GM18870 (cell line): ENCODE data around the gene GATA5.

ENCODE experiments used
- ATAC-seq: cut with Tn5 transposase; IDR thresholded peaks from one replicate; pipeline ENCODE4 v1.9.1; 2021; ENCODE audit warnings: moderate library complexity; ENCODE audit not compliant: unreplicated experiment

The GATA5 gene

DNA sequence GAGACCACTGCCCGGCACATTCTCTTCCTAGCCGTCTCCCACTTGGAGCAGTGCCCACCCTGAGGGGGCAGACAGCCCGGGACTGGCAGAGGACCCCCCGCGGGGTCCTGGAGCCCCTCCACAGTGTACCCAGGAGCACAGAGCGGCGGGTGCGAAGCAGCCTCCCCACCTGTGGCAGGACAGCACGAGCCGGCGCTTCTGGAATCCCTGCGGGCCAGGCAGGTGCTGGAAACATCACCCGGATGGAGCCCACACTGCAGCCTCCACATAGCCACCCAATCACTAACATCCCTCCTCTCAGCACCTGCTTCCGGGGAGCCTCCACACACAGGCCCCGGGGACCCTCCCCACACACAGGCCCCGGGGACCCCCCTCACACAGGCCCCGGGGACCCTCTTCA lies 18.7 kb downstream of the GATA5 start:
- ATAC-seq = no peak

DNA sequence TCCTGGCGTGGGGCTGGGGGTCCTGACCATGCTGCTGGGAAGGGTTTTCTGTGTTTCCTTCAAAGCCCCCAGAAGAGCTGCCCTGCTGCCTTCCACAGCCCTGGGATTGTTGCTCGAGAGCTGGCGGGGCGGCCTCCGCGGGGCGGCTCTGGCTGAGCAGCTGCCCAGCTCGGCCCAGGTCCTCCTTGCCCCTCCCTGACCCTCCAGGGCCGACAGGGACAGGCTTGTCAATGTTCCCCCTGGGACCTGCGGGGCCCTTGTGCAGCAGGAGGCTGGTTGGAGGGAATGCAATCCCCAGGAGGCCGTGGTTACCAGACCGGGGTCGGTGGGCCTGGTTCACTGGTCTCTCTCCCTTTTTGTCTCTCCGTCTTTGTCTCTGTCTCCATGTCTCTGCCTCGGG lies 19.9 kb downstream of the GATA5 start:
- ATAC-seq = no peak

GRCh38 chr20:62454904-62455636 lies 20.7 kb downstream of the GATA5 start:
- ATAC-seq = no peak

- ATAC-seq = no peak
Observed at GRCh38 chr20:62453186-62453808, 22.5 kb downstream of the GATA5 start.

DNA sequence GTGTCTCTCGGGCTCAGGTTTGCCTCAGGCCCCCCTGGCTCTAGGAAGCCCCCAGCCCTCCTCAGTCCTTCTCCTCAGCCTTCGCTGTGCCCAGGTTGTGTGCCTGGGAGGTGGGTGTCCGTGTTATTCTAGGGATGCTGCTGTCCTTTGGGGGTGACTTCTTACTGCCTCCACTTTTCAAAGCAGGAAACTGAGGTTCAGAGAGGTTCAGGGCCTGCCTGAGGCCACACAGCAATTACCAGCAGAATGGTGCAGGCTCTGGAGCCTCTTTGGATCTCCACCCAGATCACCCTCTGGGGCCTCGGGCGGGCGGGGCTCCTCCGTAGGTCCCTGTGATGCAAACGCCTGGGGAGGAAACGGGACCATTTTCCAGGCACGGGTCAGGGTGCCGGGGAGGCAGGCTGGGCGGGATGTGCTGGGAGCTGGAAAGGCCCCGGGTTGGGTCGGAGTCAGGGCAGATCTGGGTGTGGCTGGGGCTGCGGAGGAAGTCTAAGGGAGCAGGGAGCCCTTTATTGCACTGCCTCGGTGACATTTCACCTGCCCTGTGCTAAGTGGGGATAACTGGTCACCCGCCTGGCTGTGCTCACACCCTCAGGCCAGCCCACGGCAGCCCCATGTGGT lies 23.2 kb downstream of the GATA5 start:
- ATAC-seq = no peak

DNA sequence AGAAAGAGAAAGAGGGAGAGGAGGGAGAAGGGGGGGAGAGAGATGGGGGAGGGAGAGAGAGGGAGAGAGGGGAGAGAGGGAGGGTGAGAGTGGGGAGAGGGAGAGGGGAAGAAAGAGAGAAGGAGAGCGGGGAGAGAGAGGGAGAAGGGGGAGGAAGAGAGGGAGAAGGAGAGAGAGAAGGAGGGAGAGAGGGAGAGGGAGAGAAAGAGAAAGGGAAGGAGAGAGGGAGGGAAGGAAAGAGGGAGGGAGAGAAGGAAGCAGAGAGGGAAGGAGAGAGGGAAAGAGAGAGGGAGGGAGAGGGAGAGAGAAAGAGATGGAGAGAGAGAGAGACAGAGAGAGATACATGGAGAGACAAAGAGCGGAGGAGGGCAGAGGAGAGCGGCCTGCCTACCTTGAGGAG lies 23.8 kb downstream of the GATA5 start:
- no peak for ATAC-seq

DNA sequence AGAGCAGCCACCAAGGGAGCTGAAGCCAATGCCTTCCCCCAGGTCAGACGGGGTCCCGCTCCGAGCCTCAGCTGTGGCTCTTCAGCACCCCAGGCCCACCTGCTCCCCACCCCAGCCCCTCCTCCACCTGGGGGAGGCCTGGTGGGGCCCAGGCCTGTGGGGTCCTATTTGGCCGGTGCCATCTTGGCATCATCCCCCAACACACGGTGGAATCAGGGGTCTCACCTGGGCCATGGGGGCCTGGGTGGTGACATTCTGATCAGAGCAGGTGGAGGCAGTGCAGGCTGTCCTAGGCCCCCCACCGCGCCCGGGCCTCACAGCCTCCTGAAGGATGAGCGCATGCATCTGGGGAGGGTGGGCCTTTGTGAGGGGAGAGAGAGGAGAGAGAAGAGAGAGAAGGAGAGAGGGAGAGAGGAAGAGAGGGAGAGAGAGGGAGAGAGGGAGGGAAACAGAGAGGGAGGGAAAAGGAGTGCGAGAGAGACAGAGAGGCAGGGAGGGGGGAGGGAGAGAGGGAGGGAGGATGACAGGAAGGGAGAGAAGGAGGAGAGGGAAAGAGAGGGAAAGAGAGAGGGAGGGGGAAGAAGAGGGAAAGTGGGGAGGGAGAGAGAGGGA lies 24.5 kb downstream of the GATA5 start:
- no peak for ATAC-seq

DNA sequence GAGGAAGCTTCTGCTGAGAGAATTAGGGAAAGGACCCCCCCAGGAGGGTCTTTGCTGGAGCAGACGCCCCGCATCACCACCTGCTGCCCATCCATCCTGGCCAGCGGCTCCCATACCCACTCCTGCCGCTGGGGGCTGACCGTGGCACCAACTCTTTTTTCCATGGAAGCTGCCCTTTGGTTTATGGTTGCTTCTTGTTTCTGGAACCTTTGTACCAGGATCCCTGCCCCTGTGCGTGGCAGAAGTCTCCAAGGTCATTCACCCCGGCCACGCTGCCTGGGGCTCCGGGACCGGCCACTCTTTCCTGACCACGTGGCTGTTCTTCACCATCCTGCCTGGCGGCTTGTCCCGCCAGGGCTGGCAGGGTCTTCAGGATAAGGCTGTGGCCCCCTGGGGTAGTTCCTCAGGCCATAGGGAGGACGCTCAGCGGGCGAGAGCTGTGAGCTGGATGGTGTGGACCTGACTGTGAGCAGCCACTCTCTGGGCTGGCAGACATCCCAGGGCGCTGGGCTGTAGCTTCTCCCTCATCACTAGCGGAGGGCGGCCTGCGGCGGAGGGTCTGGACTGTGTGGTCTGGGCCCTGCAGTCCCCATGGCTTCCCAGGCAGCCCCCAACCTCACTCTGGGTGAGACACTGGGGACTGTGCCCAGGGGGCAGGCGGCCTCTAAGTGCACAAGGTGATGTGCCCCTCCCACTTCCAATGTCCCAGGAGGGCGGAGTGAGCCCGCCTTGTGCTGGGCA lies 25.7 kb downstream of the GATA5 start:
- ATAC-seq = no peak

DNA sequence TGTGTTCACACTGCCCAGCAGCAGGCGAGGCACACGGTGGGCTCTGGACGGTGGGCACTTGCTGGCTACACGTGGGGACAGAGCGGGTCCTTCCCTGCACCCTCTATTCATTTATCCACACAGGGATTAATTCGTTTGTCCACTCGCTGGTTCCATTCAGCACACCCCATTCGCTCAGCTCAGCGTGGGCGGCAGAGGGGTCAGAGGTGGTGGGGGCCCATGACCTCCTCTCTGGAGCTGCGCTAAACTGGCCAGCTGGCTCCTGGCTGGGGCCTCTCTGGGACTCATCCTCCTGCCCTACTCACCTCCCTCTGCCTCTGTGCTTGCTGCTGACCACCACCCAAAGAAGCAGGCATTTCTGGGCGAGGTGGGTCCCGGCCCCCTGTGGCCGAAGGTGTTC lies 27.0 kb downstream of the GATA5 start:
- no peak for ATAC-seq

- no peak for ATAC-seq
Observed at GRCh38 chr20:62448038-62448437, 27.8 kb downstream of the GATA5 start.

DNA sequence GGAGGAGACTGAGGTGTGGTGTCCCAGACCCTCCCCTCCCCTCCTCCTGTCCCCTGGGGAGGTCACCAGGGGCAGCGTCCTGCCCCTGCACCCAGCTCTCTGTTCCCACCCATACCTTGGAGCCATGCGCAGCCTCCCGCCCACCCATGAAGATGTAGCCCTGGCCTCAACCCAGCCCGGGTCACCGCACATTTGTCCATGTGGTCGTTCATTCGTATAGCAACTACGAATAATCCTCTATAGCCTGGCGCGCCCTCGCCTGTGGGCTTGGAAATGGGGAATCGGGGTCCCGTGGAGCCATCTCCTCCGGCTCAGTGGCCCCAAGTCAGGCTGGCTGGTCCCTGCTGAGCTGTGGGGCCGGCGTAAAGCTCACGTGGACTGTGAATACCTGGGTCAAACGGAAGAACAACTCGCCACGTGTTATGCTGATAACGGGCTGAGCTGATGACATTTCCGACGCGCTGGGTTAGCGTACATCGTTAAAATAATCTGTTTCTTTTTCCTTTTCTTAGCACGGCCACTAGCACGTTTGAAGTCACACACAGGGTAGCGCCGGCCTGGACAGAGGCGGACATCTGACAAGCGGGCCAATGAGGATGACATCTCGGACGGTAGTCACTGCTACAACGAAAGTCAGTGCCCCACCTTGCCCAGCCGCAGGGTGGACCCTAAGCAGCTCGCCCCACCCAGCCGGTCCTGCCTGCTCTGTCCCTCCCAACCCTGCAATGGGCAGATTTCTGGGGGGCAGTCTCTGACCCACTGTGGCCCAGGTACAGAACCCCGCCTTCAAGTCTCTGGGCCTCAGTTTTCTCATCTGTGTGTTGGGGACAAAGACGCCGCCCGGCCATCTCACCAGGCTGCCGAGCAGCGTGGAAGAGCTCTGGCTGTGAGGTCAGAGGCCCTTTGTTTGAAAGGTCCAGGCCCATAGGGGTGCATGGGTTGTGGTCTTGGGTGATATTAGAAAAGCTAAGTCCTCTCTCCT lies 28.6 kb downstream of the GATA5 start:
- ATAC-seq = no peak

GRCh38 chr20:62446481-62446880 lies 29.3 kb downstream of the GATA5 start:
- ATAC-seq = no peak

GRCh38 chr20:62445553-62446340 lies 30.0 kb downstream of the GATA5 start:
- no peak for ATAC-seq

DNA sequence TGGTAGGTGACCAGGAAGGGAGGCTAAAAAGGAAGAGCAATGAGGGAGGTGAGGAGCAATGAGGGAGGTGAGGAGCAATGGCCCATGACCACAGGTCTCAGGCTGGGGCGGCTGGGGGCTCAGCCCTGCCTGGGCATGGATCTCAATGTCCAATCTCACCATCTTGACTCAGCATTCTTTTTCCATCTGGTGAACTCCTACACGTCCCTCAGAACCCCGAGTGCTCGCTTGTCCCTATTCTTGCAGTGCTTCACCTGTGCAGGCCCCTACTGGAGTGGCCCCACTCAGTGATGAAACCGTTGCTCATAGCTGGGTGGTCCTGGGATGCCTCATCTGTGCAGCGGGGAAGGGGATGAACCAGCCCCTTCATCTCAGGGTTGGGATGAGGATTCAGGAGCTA lies 31.5 kb downstream of the GATA5 start:
- ATAC-seq = no peak

DNA sequence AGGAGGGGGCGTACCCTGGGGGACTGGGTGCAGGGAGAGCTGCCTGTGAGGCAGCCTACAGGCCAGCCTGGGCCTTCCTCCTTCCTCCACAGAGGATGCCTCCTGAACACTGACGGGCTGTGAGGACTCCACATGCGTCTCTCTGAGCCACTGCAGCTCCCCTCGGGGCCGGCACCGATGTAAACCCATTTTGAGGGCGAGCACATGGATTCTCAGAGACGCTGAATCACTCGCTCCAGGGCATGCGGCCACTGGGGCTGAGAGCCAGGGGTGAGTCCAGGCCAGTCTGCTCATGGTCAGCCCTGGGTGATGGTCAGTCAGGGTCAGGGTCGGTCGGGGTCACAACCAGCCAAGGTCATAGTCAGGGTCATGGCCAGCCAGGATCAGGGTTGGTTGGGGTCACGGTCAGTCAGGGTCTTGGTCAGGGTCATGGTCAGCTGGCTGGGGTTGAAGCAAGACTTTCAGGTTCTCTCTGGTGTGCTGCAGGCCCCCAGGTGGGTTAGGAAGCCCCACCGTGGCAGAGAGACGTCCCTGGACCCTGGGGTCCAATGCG lies 33.7 kb downstream of the GATA5 start:
- no peak for ATAC-seq

DNA sequence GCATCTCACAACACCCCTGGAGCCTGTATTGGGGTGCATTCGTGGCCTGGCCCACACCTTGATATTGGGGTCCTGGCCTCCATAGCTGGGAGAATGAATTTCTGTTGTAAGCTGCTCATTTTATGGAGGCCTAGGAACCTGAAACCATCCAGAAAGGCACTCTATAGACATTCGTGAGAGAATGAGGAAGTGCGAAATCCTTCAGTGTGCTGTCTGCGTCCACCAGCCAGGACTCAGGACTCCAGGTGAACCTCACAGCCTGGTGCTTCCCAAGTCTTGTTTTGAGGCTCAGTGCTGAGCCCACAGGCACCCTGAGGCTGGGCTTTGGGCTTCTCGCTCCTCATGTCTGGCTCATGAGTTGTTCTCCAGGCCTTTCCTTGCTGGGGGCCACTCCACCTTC lies 36.6 kb downstream of the GATA5 start:
- no peak for ATAC-seq

GRCh38 chr20:62437927-62438326 lies 37.9 kb downstream of the GATA5 start:
- ATAC-seq = no peak

DNA sequence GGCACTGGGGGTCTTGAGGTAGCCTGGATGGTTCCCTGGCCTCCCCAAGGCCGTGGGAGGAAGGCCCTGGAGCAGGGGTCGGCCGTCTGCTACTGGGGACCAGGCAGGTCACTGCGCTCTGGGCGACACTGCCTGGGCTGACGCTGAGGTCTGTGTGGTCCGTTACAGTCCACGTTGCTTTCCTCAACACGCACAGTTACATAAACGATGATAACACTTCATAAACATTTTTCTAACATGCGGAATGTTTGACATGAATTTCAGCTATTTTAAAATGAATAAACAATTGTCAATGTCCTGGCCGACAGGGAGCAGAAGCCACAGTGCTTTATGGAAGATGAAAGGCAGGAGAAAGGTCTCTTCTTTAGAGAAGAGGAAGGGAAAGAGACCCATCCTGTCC lies 38.3 kb downstream of the GATA5 start:
- ATAC-seq = no peak

- no peak for ATAC-seq
Observed at GRCh38 chr20:62436692-62437091, 39.1 kb downstream of the GATA5 start.
